ENCODE data around the gene CHD9NB.

CHD9NB gene

GRCh38 chr16:53024045-53024444 is 28.7 kb downstream of the CHD9NB start:
- DNase-seq (ENCODE audit: low read depth in 1 of 2, low spot score in 1 of 2): no peak
- in situ Hi-C loops (cut with HindIII; ENCODE audit: low pct_unique_long_range_greater_than_20kb, low sequenced_read_pairs): no loop called here
- no peak for TF ChIP-seq JUND (IDR thresholded peaks at IDR 0.05; ENCODE audit: low read depth)

- no peak for TF ChIP-seq JUND (IDR thresholded peaks at IDR 0.05; ENCODE audit: low read depth)
- in situ Hi-C loops (cut with HindIII; ENCODE audit: low pct_unique_long_range_greater_than_20kb, low sequenced_read_pairs): no loop called here
- peak; percentile 23 to 61 for DNase-seq (ENCODE audit: low read depth in 1 of 2, low spot score in 1 of 2)
Observed at GRCh38 chr16:53022374-53022773, 30.3 kb downstream of the CHD9NB start.

- DNase-seq (ENCODE audit: low read depth in 1 of 2, low spot score in 1 of 2): no peak
- in situ Hi-C loops (cut with HindIII; ENCODE audit: low pct_unique_long_range_greater_than_20kb, low sequenced_read_pairs): no loop called here
- no peak for TF ChIP-seq JUND (IDR thresholded peaks at IDR 0.05; ENCODE audit: low read depth)
Observed at GRCh38 chr16:53018834-53019416, 33.8 kb downstream of the CHD9NB start.

GRCh38 chr16:53014287-53014686 is 38.4 kb downstream of the CHD9NB start:
- no peak for DNase-seq (ENCODE audit: low read depth in 1 of 2, low spot score in 1 of 2)
- TF ChIP-seq JUND (IDR thresholded peaks at IDR 0.05; ENCODE audit: low read depth): no peak
- in situ Hi-C loops (cut with HindIII; ENCODE audit: low pct_unique_long_range_greater_than_20kb, low sequenced_read_pairs): no loop called here

GRCh38 chr16:53007095-53007494 is 45.6 kb downstream of the CHD9NB start:
- no peak for DNase-seq (ENCODE audit: low read depth in 1 of 2, low spot score in 1 of 2)
- TF ChIP-seq JUND (IDR thresholded peaks at IDR 0.05; ENCODE audit: low read depth): no peak

GRCh38 chr16:52997922-52998321 is 54.8 kb downstream of the CHD9NB start:
- in situ Hi-C loops (cut with HindIII; ENCODE audit: low pct_unique_long_range_greater_than_20kb, low sequenced_read_pairs): no loop called here
- DNase-seq (ENCODE audit: low read depth in 1 of 2, low spot score in 1 of 2): no peak
- no peak for TF ChIP-seq JUND (IDR thresholded peaks at IDR 0.05; ENCODE audit: low read depth)

More at GRCh38 chr16:53007095-53007494, 45.6 kb downstream of the CHD9NB start:
- in situ Hi-C loops (cut with HindIII; ENCODE audit: low pct_unique_long_range_greater_than_20kb, low sequenced_read_pairs): no loop called here

- TF ChIP-seq JUND (IDR thresholded peaks at IDR 0.05; ENCODE audit: low read depth): no peak
- in situ Hi-C loops (cut with HindIII; ENCODE audit: low pct_unique_long_range_greater_than_20kb, low sequenced_read_pairs): no loop called here
Observed at GRCh38 chr16:52994942-52995341, 57.8 kb downstream of the CHD9NB start.

GRCh38 chr16:52993179-52993578 is 59.5 kb downstream of the CHD9NB start:
- in situ Hi-C loops (cut with HindIII; ENCODE audit: low pct_unique_long_range_greater_than_20kb, low sequenced_read_pairs): no loop called here
- DNase-seq (ENCODE audit: low read depth in 1 of 2, low spot score in 1 of 2): no peak
- no peak for TF ChIP-seq JUND (IDR thresholded peaks at IDR 0.05; ENCODE audit: low read depth)

More at GRCh38 chr16:52994942-52995341, 57.8 kb downstream of the CHD9NB start:
- no peak for DNase-seq (ENCODE audit: low read depth in 1 of 2, low spot score in 1 of 2)

GRCh38 chr16:52991572-52991971 is 61.1 kb downstream of the CHD9NB start:
- no peak for DNase-seq (ENCODE audit: low read depth in 1 of 2, low spot score in 1 of 2)
- in situ Hi-C loops (cut with HindIII; ENCODE audit: low pct_unique_long_range_greater_than_20kb, low sequenced_read_pairs): no loop called here
- no peak for TF ChIP-seq JUND (IDR thresholded peaks at IDR 0.05; ENCODE audit: low read depth)
